Suprapubic skin (tissue), 4 donors: ENCODE data around the gene PARP8. TPM values are rescaled to one million over a fixed set of nuclear protein-coding genes. Genes with fewer than 3 reads are reported as not detected.
"Not testable (repeated sequence)": the region's sequence is repeated elsewhere in the genome, so short reads cannot be mapped to it uniquely, and the experiment has no call there.

Experiments
- DNase-seq, 2 donors: peaks; one replicate each; pipeline ENCODE4 v3.0.0-alpha.2; 2019; ENCODE audit warnings: low spot score in 2 of 2
- H3K27ac ChIP-seq: fragments of 200-600 bp; sonication (generic); one replicate; pipeline ENCODE4 v1.5.1; 2019
- H3K27me3 ChIP-seq: fragments of 200-600 bp; sonication (generic); one replicate; pipeline ENCODE4 v1.5.1; 2019
- H3K36me3 ChIP-seq: fragments of 200-600 bp; sonication (generic); one replicate; pipeline ENCODE4 v1.5.1; 2019
- H3K4me1 ChIP-seq: fragments of 200-600 bp; sonication (generic); one replicate; pipeline ENCODE4 v1.5.1; 2019
- H3K4me3 ChIP-seq: fragments of 200-600 bp; sonication (generic); one replicate; pipeline ENCODE4 v1.5.1; 2019; ENCODE audit warnings: mild to moderate bottlenecking
- H3K9me3 ChIP-seq: fragments of 200-600 bp; sonication (generic); one replicate; pipeline ENCODE4 v1.5.1; 2019
- EP300 ChIP-seq: sonication (generic); formaldehyde crosslinking; IDR thresholded peaks from one replicate; pipeline ENCODE4 v1.6.1; 2017; ENCODE audit warnings: antibody characterized with exemption
- POLR2A ChIP-seq, 2 donors: fragments of 450-650 bp; IDR thresholded peaks; one replicate each; pipeline ENCODE4 v1.6.1; 2017; ENCODE audit warnings: antibody characterized with exemption in 2 of 2, mild to moderate bottlenecking in 2 of 2, moderate library complexity in 2 of 2
- POLR2AphosphoS5 ChIP-seq, 3 donors: sonication (generic); formaldehyde crosslinking; IDR thresholded peaks; one replicate each; pipeline ENCODE4 v1.6.1; 2017; ENCODE audit warnings: antibody characterized with exemption in 3 of 3
- WGBS: methylation state at CpG from one replicate; pipeline ENCODE4 v1.1.5; 2018; 5-methylcytosine and 5-hydroxymethylcytosine counted together
- total RNA-seq, 4 donors: library from RNA; depleted of rRNA; stranded (reverse); fragments of >200 nt; gene quantifications; one replicate each; pipeline ENCODE4 v1.1.0, GENCODE V29; 2016
- TF ChIP-seq, protein P1 (sequence below), 2 donors: fragments of 200-600 bp in 1 of 2; fragments of 450-650 bp in 1 of 2; sonication (generic) in 1 of 2; IDR thresholded peaks; one replicate each; pipeline ENCODE4 v1.5.1; 2016 to 2019; ENCODE audit warnings: antibody characterized with exemption in 2 of 2, mild to moderate bottlenecking in 1 of 2, moderate library complexity in 1 of 2

The PARP8 gene, protein sequence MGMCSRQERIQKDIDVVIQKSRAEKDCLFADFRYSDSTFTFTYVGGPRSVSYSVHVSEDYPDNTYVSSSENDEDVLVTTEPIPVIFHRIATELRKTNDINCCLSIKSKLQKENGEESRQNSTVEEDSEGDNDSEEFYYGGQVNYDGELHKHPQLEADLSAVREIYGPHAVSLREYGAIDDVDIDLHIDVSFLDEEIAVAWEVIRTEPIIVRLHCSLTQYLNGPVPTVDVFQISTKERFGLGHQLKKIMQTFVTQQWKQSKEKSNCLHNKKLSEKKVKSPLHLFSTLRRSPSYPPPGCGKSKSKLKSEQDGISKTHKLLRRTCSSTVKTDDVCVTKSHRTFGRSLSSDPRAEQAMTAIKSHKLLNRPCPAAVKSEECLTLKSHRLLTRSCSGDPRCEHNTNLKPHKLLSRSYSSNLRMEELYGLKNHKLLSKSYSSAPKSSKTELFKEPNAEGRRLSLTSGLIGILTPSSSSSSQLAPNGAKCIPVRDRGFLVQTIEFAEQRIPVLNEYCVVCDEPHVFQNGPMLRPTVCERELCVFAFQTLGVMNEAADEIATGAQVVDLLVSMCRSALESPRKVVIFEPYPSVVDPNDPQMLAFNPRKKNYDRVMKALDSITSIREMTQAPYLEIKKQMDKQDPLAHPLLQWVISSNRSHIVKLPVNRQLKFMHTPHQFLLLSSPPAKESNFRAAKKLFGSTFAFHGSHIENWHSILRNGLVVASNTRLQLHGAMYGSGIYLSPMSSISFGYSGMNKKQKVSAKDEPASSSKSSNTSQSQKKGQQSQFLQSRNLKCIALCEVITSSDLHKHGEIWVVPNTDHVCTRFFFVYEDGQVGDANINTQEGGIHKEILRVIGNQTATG
- total RNA-seq = 10 to 100 TPM in 3 of 4 donors, 1 to 10 TPM in 1; 9.7 to 18.0 (median 13.2) TPM

- Histone ChIP-seq H3K36me3 (no peaks in the 10 kb centered on the region), H3K9me3 (no peaks in the 10 kb centered on the region), H3K4me1 (peaks cover 26% of the 10 kb centered on the region), H3K4me3 (peak within 1 kb of the TSS; percentile 99), H3K27me3 (no peaks in the 10 kb centered on the region), H3K27ac (peak within 1 kb of the TSS; percentile 88)
- under 1% methylated on average over 25 of the region's 66 CpGs for WGBS
- TF ChIP-seq, protein P1, sequence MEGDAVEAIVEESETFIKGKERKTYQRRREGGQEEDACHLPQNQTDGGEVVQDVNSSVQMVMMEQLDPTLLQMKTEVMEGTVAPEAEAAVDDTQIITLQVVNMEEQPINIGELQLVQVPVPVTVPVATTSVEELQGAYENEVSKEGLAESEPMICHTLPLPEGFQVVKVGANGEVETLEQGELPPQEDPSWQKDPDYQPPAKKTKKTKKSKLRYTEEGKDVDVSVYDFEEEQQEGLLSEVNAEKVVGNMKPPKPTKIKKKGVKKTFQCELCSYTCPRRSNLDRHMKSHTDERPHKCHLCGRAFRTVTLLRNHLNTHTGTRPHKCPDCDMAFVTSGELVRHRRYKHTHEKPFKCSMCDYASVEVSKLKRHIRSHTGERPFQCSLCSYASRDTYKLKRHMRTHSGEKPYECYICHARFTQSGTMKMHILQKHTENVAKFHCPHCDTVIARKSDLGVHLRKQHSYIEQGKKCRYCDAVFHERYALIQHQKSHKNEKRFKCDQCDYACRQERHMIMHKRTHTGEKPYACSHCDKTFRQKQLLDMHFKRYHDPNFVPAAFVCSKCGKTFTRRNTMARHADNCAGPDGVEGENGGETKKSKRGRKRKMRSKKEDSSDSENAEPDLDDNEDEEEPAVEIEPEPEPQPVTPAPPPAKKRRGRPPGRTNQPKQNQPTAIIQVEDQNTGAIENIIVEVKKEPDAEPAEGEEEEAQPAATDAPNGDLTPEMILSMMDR (IDR thresholded peaks at IDR 0.05) = no peak
- TF ChIP-seq POLR2A (IDR thresholded peaks at IDR 0.05) (no peak), POLR2AphosphoS5 (IDR thresholded peaks at IDR 0.05) (no peak), EP300 (no peak)
- DNase-seq = peak; percentile 72 to 81
These were observed at the start of gene PARP8 for GRCh38 chr5:50666261-50667022. Gene PARP8, plus strand, starts transcription at chr5:50666637. Its CDS starts 459 bp downstream, at chr5:50667096.

- 68% methylated on average over 3 of the region's 3 CpGs for WGBS
- Histone ChIP-seq H3K36me3 (no peaks in the 10 kb centered on the region), H3K4me1 (no peaks in the 10 kb centered on the region), H3K27ac (no peak overlapping the region), H3K27me3 (no peaks in the 10 kb centered on the region), H3K4me3 (no peak overlapping the region), H3K9me3 (no peaks in the 10 kb centered on the region)
- no peak for DNase-seq
- TF ChIP-seq POLR2AphosphoS5 (IDR thresholded peaks at IDR 0.05) (no peak), EP300 (no peak), POLR2A (IDR thresholded peaks at IDR 0.05) (no peak)
- TF ChIP-seq, protein P1 (IDR thresholded peaks at IDR 0.05) = no peak
These were observed 42.8 kb upstream of the PARP8 start for GRCh38 chr5:50623666-50624065.

- H3K4me3 ChIP-seq, DNase-seq, H3K36me3 ChIP-seq, H3K27me3 ChIP-seq, H3K27ac ChIP-seq, H3K9me3 ChIP-seq, H3K4me1 ChIP-seq: not testable (repeated sequence)
- 51% methylated on average over 2 of the region's 2 CpGs for WGBS
These were observed 31.6 kb upstream of the PARP8 start for GRCh38 chr5:50634866-50635265.

- H3K4me3 ChIP-seq, DNase-seq, H3K36me3 ChIP-seq, H3K27me3 ChIP-seq, H3K9me3 ChIP-seq, H3K27ac ChIP-seq, H3K4me1 ChIP-seq: not testable (repeated sequence)
- 70% methylated on average over 2 of the region's 2 CpGs for WGBS
These were observed 28.9 kb upstream of the PARP8 start for GRCh38 chr5:50637576-50637975.

DNA sequence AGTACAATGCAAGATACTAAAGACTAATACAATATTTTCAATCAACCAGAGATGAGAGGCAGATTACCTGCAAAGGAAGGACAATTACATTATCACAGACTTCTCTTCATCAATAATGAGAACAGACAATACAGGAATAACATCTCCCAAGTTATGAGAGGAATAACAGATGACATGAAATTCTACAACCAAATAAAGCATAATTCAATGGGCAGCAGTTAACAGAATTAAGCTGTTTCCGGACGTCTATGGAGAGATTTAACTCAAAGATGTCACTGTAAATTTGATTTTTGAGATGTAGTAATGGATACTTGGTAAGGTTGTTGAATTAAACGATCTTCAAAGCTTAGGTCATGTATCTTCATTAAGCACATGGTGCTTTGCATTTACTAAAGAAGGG lies 19.8 kb upstream of the PARP8 start:
- TF ChIP-seq POLR2AphosphoS5 (IDR thresholded peaks at IDR 0.05) (no peak), EP300 (no peak), POLR2A (IDR thresholded peaks at IDR 0.05) (no peak)
- TF ChIP-seq, protein P1 (IDR thresholded peaks at IDR 0.05) = no peak
- no peak overlapping the region for H3K27ac ChIP-seq
- WGBS = 63% methylated on average over 3 of the region's 3 CpGs
- no peak for DNase-seq
- no peak overlapping the region for H3K4me3 ChIP-seq
- no peaks in the 10 kb centered on the region for H3K4me1 ChIP-seq
- no peaks in the 10 kb centered on the region for H3K36me3 ChIP-seq
- no peaks in the 10 kb centered on the region for H3K27me3 ChIP-seq
- H3K9me3 ChIP-seq = no peaks in the 10 kb centered on the region
